Pancreas (tissue), 10 donors: ENCODE data around the gene VWF. TPM values are rescaled to one million over a fixed set of nuclear protein-coding genes. Genes with fewer than 3 reads are reported as not detected.
A peak's percentile ranks its signal among the peaks of the same experiment; 100 is the strongest.

Experiments
- ATAC-seq, 4 donors: fragments of 200-7000 bp; cut with Tn5 transposase; one replicate each; pipeline versions ENCODE4 v1.8.0 to v1.9.1; 2020; ENCODE audit warnings: mild to moderate bottlenecking in 4 of 4, moderate library complexity in 4 of 4
- DNase-seq, 6 donors: peaks; one replicate each; pipeline ENCODE4 v3.0.0-alpha.2; 2020
- FAIRE-seq: peaks from 2 replicates; lab custom pipeline; 2012; peaks lifted over from hg19 to GRCh38; lab: Jason Lieb, UNC
- H3K27ac ChIP-seq, 4 donors: fragments of 200-600 bp; sonication (generic); 1 replicate in 3 of 4; 2 replicates in 1 of 4; pipeline versions ENCODE4 v1.5.0 to v1.8.0; 2020
- H3K27me3 ChIP-seq, 4 donors: fragments of 200-600 bp; one replicate each; pipeline ENCODE4 v1.8.0; 2021
- H3K36me3 ChIP-seq, 3 donors: fragments of 200-600 bp; sonication (generic) in 1 of 3; one replicate each; pipeline versions ENCODE4 v1.5.0 to v1.8.0; 2020 to 2021
- H3K4me1 ChIP-seq, 3 donors: fragments of 200-600 bp; one replicate each; pipeline ENCODE4 v1.8.0; 2021
- H3K4me3 ChIP-seq, 4 donors: fragments of 200-600 bp; sonication (generic) in 2 of 4; one replicate each; pipeline versions ENCODE4 v1.5.0 to v1.8.0; 2020 to 2021
- H3K9me3 ChIP-seq, 4 donors: fragments of 200-600 bp; one replicate each; pipeline ENCODE4 v1.8.0; 2021
- WGBS, 2 donors: extraction: QIAGEN DNeasy Blood & Tissue Kit; methylation state at CpG; one replicate each; pipeline ENCODE4 v1.1.7; 2013; 5-methylcytosine and 5-hydroxymethylcytosine counted together
- intact Hi-C, 3 donors: fragments of 100-400 bp; cut with DNase I; formaldehyde crosslinking; loops; one replicate each; pipeline versions ENCODE4 v1.11.1 to v1.14.2; 2022
- polyA plus RNA-seq, 2 donors: library from polyadenylated mRNA; stranded (reverse); fragments of 200-250 nt; gene quantifications; one replicate each; pipeline ENCODE4 v1.2.3, GENCODE V29; 2013
- total RNA-seq, 6 donors: library from RNA; stranded (reverse); fragmentation: NEBNext Ultra II Directional in 4 of 6; extraction: Animal tissue kit (Norgen Biotek cat#: 25700) in 4 of 6; gene quantifications; one replicate each; pipeline versions ENCODE4 v1.2.1 to v1.2.4, GENCODE V29; 2021 to 2023
- TF ChIP-seq, protein P1 (sequence below), 4 donors: fragments of 200-600 bp; sonication (generic) in 3 of 4; IDR thresholded peaks; one replicate each; pipeline versions ENCODE4 v1.5.0 to v1.8.0; 2021; ENCODE audit warnings: antibody characterized with exemption in 4 of 4
- donor health status: healthy with polysubstance abuse.
- donor health status: DM: no; HTN: no; CAD: no; lungs with moderate emphysema.
- donor health status: DM: no; HTN: no; CAD: no.
- donor health status: control.
- donor health status: control.
- donor health status: Bipolar disorder and iron deficiency.
- donor health status: DM: yes; HTN: yes; CAD: no.
- donor health status: DM: no; HTN: no; CAD: no.
- donor health status: DM: no; HTN: no; CAD: no.
- donor health status: DM: yes; HTN: yes; CAD: no.

Gene VWF
- total and polyA plus RNA-seq, 8 donors, result 15.9 to 53.1 (median 29.1) TPM

GRCh38 chr12:6082613-6083012, 41.9 kb downstream of the VWF start:
- TF ChIP-seq, protein P1, sequence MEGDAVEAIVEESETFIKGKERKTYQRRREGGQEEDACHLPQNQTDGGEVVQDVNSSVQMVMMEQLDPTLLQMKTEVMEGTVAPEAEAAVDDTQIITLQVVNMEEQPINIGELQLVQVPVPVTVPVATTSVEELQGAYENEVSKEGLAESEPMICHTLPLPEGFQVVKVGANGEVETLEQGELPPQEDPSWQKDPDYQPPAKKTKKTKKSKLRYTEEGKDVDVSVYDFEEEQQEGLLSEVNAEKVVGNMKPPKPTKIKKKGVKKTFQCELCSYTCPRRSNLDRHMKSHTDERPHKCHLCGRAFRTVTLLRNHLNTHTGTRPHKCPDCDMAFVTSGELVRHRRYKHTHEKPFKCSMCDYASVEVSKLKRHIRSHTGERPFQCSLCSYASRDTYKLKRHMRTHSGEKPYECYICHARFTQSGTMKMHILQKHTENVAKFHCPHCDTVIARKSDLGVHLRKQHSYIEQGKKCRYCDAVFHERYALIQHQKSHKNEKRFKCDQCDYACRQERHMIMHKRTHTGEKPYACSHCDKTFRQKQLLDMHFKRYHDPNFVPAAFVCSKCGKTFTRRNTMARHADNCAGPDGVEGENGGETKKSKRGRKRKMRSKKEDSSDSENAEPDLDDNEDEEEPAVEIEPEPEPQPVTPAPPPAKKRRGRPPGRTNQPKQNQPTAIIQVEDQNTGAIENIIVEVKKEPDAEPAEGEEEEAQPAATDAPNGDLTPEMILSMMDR (IDR thresholded peaks at IDR 0.05), result no peak
- no peaks in the 10 kb centered on the region for H3K36me3 ChIP-seq
- ATAC-seq (no peak), FAIRE-seq (no peak), DNase-seq (peak in 1 of 6 donors; percentile 2)
- no peaks in the 10 kb centered on the region for H3K27me3 ChIP-seq
- H3K4me1 ChIP-seq, result no peaks in the 10 kb centered on the region
- no peaks in the 10 kb centered on the region for H3K9me3 ChIP-seq
- no peak overlapping the region for H3K27ac ChIP-seq
- intact Hi-C loops, result no loop called here
- no peak overlapping the region for H3K4me3 ChIP-seq
- WGBS, 2 donors, result 83 to 86% methylated on average over 3 of the region's 3 CpGs

- ATAC-seq, result no peak
- TF ChIP-seq, protein P1 (IDR thresholded peaks at IDR 0.05), result no peak
- DNase-seq, result peak in 1 of 6 donors; percentile 27
- Histone ChIP-seq H3K4me1 (no peaks in the 10 kb centered on the region), H3K27me3 (peaks cover 0 to 5% (median 0%) of the 10 kb centered on the region in 4 donors), H3K9me3 (no peaks in the 10 kb centered on the region), H3K36me3 (no peaks in the 10 kb centered on the region), H3K27ac (no peak overlapping the region), H3K4me3 (no peak overlapping the region)
- intact Hi-C loops, result no loop called here
- 81 to 82% methylated on average over 18 of the region's 18 CpGs for WGBS, 2 donors
- no peak for FAIRE-seq
Observed at GRCh38 chr12:6080149-6081045, 44.1 kb downstream of the VWF start.

DNA sequence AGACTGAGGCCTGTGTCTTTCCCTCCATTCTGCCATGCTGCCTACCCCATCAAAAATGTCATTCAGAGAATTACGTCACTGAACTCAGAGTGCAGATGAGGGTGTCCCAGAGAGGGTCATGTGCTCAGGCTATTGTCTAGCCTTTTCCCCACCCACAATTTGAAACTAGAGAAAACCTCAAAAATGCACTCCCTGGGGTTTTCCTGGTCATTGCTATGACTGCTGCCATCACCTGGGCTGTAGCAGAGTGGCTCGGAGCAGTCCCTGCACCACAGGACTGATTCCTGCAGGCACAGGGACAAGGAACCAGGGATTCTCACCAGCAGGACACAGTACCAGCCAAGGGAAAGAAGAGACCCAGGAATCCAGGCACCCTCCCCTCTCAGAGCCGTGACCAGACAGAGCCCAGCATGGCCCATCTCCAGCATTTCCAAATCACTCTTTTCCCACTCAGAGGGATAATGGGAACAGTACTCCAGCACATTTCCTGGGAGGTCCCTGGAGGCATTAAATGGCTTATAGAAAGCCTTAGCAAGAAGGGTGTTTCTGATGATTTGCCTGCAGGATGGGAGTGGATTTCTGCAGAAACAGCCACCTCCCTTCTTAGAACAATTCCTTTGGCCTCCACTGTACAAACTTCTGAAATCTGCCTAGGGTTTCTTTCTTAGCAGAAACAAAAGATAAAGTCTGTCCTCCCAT, 45.9 kb downstream of the VWF start:
- Histone ChIP-seq H3K27me3 (peaks cover 0 to 7% (median 0%) of the 10 kb centered on the region in 4 donors), H3K4me3 (no peak overlapping the region), H3K36me3 (no peaks in the 10 kb centered on the region), H3K4me1 (no peaks in the 10 kb centered on the region), H3K27ac (no peak overlapping the region), H3K9me3 (no peaks in the 10 kb centered on the region)
- TF ChIP-seq, protein P1 (IDR thresholded peaks at IDR 0.05), result no peak
- intact Hi-C loops, result no loop called here
- peak in 1 of 6 donors; percentile 21 for DNase-seq
- 76 to 83% methylated on average over 3 of the region's 3 CpGs for WGBS, 2 donors
- ATAC-seq, result no peak
- FAIRE-seq, result no peak

- Histone ChIP-seq H3K9me3 (no peaks in the 10 kb centered on the region), H3K4me3 (no peak overlapping the region), H3K4me1 (no peaks in the 10 kb centered on the region), H3K36me3 (no peaks in the 10 kb centered on the region), H3K27ac (no peak overlapping the region), H3K27me3 (peaks cover 0 to 7% (median 0%) of the 10 kb centered on the region in 4 donors)
- WGBS, 2 donors, result 83 to 88% methylated on average over 6 of the region's 6 CpGs
- FAIRE-seq (no peak), ATAC-seq (no peak), DNase-seq (no peak)
- TF ChIP-seq, protein P1 (IDR thresholded peaks at IDR 0.05), result no peak
- intact Hi-C loops, result no loop called here
Observed at GRCh38 chr12:6077692-6078083, 46.8 kb downstream of the VWF start.
